ENCODE data around the gene RTKN. TPM values are rescaled to one million over a fixed set of nuclear protein-coding genes. Genes with fewer than 3 reads are reported as not detected.

The RTKN gene, protein sequence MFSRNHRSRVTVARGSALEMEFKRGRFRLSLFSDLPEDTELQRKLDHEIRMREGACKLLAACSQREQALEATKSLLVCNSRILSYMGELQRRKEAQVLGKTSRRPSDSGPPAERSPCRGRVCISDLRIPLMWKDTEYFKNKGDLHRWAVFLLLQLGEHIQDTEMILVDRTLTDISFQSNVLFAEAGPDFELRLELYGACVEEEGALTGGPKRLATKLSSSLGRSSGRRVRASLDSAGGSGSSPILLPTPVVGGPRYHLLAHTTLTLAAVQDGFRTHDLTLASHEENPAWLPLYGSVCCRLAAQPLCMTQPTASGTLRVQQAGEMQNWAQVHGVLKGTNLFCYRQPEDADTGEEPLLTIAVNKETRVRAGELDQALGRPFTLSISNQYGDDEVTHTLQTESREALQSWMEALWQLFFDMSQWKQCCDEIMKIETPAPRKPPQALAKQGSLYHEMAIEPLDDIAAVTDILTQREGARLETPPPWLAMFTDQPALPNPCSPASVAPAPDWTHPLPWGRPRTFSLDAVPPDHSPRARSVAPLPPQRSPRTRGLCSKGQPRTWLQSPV
- total RNA-seq (2021; ENCODE audit: unreplicated experiment) (94.0 TPM), Bru-seq, nascent RNA (percentile 88 among the genes with signal in this experiment), BruChase-seq, experiment 1, labeled RNA remaining after a 6-hour chase (percentile 87 among the genes with signal in this experiment), BruChase-seq, experiment 2, labeled RNA remaining after a 2-hour chase (percentile 90 among the genes with signal in this experiment)
- 50.7 and 61.0 TPM in 2 replicates for polyA plus RNA-seq (2012)
- long read RNA-seq, transcript RTKN-202 (12 exons, 2,142 nt) = major isoform, 98 of 179 reads
- long read RNA-seq, transcript RTKN-210 (3 exons, 853 nt) = minor isoform, 15 of 179 reads
- long read RNA-seq, partial matches to known transcripts = 13 of 179 reads
- long read RNA-seq, other reads (novel, unspliced or antisense) = 43 of 179 reads

DNA sequence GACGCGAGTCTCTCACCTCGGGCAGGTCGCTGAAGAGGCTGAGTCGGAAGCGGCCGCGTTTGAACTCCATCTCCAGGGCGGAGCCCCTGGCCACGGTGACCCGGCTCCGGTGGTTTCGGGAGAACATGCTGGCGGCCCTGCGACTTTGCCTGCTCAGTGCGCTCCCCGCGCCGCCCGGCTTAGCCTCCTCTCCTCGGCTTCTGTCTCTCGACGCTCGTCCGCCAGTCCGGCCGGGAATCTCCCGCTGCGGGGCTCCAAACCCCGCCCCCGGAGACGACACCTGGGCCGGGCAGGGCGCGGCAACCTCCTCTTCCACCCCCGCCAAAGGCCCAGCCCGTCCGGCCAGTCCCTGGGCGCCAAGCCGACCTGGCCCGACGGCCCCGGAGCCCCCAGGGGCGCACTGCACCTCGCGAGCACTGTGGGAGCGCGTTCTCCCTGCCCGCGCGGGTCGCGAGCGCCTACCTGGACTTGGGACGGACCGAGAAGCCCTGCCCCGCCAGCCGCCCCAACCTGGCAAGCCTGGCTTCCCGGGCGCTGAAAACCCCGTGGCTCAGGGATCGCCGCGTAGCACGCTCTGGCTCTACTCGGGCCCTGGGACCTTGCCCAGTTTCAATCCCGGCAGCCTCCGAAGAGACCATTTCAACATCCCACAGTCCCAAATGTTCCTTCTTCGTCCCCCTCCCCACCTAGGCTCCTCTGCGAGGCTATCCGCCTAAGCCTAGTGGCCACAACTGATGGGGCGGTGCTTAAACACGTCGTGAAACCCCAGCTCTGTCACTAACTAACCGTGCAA, at the start of gene RTKN:
RTKN (minus strand) TSS at position 248 of the 793 bp plus-strand sequence; CDS start at position 127, 121 bp downstream.
- Histone ChIP-seq H3K27me3 (ENCODE audit: insufficient read depth, low read length) (no peaks in the 10 kb centered on the region), H3K79me2 (ENCODE audit: insufficient read depth, low read length) (peaks cover 39% of the 10 kb centered on the region), H4K20me1 (ENCODE audit: insufficient read depth) (no peaks in the 10 kb centered on the region; the same call in 1 of the 2 replicates), H3K9ac (ENCODE audit: low read length) (peak within 1 kb of the TSS; percentile 78), H3K27ac (ENCODE audit: low read depth, low read length) (peak within 1 kb of the TSS; percentile 99), H3K4me2 (ENCODE audit: low read length) (peak within 1 kb of the TSS; percentile 91), H3K9me2 (ENCODE audit: insufficient read depth) (no peaks in the 10 kb centered on the region), H2AFZ (ENCODE audit: low read depth, low read length, poor library complexity, severe bottlenecking) (peak within 1 kb of the TSS; percentile 13), H3K4me1 (ENCODE audit: control insufficient read depth in 1 of 2, insufficient read depth in 2 of 2, low read length in 2 of 2) (peaks cover 29 to 47% of the 10 kb centered on the region in 2 experiments), H3K9me3 (ENCODE audit: control insufficient read depth in 1 of 2, insufficient read depth in 1 of 2, low read depth in 1 of 2, low read length in 2 of 2) (no peaks in the 10 kb centered on the region), H3K36me3 (ENCODE audit: control insufficient read depth in 1 of 2, insufficient read depth in 2 of 2, low read length in 2 of 2) (peaks cover 0 to 13% of the 10 kb centered on the region in 2 experiments; a peak in 1 of 4 replicates), H3K4me3 (replicated peaks in 1 of 2; ENCODE audit: low read depth in 1 of 2, low read length in 2 of 2) (peak within 1 kb of the TSS; percentile 66 to 69)
- RAD21 ChIA-PET (ENCODE audit: low non-redundant PET in 1 of 2, low total read pairs in 2 of 2, uncharacterized antibody in 2 of 2, unreplicated experiment in 2 of 2) = no interaction called here
- no TSS peak for BruUV-seq (replicated peaks)
- TF ChIP-seq ZFX (IDR thresholded peaks at IDR 0.05) (peak; percentile 46; the same call in 1 of the 2 replicates), POLR2AphosphoS5 (IDR thresholded peaks at IDR 0.05; ENCODE audit: low read depth, low read length) (peak; percentile 80), TCF7L2 (IDR thresholded peaks at IDR 0.05; ENCODE audit: borderline replicate concordance, extremely low read depth, insufficient read depth, insufficient read length) (peak; percentile 91), EGR1 (IDR thresholded peaks at IDR 0.05; ENCODE audit: low read depth) (no peak)
- TF ChIP-seq, protein P1, sequence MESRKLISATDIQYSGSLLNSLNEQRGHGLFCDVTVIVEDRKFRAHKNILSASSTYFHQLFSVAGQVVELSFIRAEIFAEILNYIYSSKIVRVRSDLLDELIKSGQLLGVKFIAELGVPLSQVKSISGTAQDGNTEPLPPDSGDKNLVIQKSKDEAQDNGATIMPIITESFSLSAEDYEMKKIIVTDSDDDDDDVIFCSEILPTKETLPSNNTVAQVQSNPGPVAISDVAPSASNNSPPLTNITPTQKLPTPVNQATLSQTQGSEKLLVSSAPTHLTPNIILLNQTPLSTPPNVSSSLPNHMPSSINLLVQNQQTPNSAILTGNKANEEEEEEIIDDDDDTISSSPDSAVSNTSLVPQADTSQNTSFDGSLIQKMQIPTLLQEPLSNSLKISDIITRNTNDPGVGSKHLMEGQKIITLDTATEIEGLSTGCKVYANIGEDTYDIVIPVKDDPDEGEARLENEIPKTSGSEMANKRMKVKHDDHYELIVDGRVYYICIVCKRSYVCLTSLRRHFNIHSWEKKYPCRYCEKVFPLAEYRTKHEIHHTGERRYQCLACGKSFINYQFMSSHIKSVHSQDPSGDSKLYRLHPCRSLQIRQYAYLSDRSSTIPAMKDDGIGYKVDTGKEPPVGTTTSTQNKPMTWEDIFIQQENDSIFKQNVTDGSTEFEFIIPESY (IDR thresholded peaks at IDR 0.05; ENCODE audit: extremely low read depth, insufficient replicate concordance, low read length) = peak; percentile 30
- ATAC-seq = peak; percentile 60
- CTCF ChIA-PET = no interaction called here
- POLR2A ChIA-PET = interaction anchor here (0.9 to 3.0 kb wide), 8 partner anchors 10 to 62 kb away, joined by 3 to 13 read pairs (median 4); partner anchors contain the start of genes DCTN1, INO80B and WBP1
- intact Hi-C loops (cut with micrococcal nuclease) = no loop called here
- DNase-seq (ENCODE audit: low read depth, low spot score) = peak; percentile 82
